HG03025 (cell line): ENCODE results near the gene YY1AP1.
"Not testable (repeated sequence)": the region's sequence is repeated elsewhere in the genome, so short reads cannot be mapped to it uniquely, and the experiment has no call there.

Experiments
- ATAC-seq: cut with Tn5 transposase; IDR thresholded peaks from one replicate; pipeline ENCODE4 v1.9.1; 2021; ENCODE audit warnings: mild to moderate bottlenecking, moderate library complexity; ENCODE audit not compliant: unreplicated experiment, low FRiP score

Gene YY1AP1

DNA sequence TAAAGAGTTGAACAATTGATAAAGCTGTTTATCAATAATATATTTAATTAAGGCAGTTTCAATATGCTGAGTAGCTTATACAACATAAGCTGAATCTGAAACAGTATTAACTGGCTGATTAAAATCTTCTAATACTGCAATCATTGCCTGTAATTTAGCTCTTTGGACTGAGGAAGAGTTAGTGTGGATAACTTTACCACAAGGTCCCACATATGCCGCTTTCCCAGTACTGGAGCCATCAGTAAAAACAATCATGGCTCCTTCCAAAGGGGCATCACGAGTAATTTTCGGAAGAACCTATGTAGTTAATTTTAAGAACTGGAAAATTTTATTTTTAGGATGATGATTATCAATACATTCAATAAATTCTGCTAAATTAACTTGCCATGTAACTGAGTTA is 7.0 kb upstream of the YY1AP1 start:
- no peak for ATAC-seq

DNA sequence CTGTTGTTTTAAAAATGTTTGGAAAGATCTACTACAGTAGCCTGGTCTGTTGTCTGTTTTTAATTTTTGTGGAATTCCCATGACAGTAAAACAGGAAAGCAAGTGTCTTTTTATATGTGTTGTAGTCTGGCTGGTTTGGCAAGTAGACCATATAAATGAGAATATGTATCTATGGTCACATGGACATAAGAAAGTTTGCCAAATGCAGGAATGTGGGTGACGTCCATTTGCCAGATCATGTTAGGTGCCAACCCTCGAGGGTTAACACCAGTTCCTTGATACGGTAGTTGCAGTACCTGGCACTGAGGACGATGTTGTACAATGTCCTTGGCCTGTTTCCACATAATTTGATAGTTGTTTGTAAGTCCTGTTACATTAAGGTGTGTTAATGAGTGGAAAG is 6.5 kb upstream of the YY1AP1 start:
- no peak for ATAC-seq

GRCh38 chr1:155694167-155694566 is 5.6 kb upstream of the YY1AP1 start:
- ATAC-seq = no peak

- no peak for ATAC-seq
These were observed 3.5 kb upstream of the YY1AP1 start for GRCh38 chr1:155691992-155692528.

GRCh38 chr1:155689081-155689607 is 570 bp upstream of the YY1AP1 start, which contains the start of gene DAP3:
DAP3 (plus strand) TSS chr1:155689091; CDS start chr1:155709780, 20,689 bp downstream.
- ATAC-seq = not testable (repeated sequence)

DNA sequence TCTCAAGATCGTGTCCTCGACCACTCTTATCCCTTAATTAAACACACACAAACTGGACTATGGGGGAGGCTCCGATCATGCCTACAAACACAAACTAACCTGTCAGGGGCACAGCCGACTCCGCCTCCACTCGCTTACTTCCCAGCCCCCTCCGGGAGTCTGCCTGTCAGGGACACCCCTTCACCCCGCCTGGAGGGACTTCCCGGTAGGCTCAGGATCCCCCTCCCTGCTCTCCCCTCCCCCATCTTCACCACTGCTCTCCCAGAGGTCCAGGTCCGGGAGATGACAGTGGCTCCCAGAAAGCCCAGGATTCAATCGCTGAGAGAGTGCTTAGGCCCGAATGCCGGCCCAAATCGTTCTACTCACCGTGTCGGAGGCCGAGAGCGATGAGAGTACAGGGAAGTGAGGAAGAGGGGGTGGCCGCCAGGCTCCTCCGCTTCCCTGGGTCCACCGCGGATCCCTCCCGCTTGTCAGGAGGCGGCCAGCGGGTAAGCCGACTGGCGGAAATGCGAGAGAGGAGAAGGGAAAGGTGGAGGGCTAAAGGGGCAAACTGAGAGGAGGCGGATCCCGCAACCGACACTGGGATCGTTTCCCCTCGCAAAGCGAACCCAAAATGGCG is 760 bp downstream of the YY1AP1 start:
- ATAC-seq = peak; percentile 12

DNA sequence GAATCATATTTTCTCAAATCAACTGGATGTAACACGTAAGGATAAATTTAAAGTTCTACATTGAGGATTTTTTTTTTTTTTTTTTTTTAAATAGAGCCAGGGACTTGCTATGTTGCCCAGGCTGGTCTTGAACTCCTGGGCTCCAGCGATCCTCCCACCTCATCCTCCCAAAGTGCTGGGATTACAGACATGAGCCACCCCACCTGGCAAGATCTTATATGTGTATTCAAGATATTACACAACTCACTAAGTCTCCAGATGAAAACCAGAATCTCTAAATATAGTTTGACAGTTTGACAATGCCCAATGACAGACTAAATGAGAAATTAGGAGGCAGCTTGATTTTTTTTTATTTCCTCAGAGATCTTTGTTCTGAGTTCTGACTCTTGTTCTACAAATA is 6.8 kb downstream of the YY1AP1 start:
- no peak for ATAC-seq

DNA sequence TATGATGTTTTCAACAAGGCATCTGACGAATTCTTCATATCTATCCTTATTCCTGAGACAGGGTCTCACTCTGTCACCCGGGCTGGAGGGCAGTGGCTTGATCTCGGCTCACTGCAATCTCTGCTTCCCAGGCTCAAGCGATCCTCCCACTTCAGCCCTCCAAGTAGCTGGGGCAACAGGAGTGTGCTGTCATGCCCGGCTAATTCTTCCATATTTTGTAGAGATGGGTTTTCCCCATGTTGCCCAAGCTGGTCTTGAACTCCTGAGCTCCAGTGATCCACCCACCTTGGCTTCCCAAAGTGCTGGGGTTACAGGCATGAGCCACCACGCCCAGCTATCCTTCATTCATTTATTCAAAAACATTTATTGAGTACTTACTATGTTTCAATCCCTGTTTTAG is 8.0 kb downstream of the YY1AP1 start:
- no peak for ATAC-seq

DNA sequence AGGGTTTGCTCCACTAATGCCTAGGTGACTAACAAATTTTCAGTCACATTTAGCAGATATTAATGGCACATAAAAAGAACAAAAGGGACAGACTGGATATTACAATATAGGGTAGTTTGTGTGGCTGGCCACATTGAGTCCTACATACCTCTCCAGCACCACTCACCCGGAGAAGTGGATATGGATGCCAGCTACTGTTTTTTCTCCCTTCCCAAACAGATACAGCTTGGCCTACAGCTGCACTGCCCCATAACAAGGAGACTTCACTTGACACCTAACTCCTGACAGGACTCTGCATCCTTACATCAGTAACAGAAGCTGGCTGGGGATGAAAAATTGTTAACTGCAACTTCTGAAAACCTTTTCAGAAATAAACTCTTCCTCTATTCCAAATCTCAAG is 9.6 kb downstream of the YY1AP1 start:
- ATAC-seq = not testable (repeated sequence)

GRCh38 chr1:155678027-155678426 is 10.5 kb downstream of the YY1AP1 start:
- ATAC-seq = no peak

DNA sequence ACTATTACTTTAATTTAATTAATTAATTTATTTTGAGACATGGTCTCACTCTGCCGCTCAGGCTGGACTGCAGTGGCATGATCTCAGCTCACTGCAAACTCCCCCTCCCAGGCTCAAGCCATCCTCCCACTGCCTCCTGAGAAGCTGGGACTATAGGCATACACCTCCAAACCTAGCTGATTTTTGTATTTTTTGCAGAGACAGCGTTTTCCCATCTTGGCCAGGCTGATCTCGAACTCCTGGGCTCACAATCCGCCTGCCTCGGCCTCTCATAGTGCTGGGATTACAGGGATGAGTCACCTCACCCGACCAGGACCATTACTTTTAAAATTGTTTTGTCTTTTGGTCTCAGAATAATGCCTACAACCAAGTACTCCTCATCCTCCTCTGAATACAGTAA is 15.6 kb downstream of the YY1AP1 start:
- no peak for ATAC-seq

DNA sequence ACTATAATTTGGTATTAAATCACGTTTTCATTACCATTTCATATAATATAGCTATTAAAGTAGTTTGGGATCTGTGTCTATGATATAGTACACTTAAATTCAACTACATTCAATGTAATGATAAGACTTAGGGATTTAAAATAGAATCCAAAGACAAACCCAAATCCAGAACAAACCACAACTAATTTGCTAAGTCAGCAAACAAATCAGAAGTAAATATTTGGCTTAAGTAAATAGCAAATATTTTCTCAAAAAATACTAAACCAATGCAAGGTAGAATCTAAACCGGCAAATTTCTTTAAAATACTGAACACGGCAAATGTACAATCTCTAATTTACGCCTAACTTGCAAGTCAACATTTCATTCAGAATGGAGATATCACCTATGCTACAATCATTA is 16.8 kb downstream of the YY1AP1 start:
- ATAC-seq = no peak

DNA sequence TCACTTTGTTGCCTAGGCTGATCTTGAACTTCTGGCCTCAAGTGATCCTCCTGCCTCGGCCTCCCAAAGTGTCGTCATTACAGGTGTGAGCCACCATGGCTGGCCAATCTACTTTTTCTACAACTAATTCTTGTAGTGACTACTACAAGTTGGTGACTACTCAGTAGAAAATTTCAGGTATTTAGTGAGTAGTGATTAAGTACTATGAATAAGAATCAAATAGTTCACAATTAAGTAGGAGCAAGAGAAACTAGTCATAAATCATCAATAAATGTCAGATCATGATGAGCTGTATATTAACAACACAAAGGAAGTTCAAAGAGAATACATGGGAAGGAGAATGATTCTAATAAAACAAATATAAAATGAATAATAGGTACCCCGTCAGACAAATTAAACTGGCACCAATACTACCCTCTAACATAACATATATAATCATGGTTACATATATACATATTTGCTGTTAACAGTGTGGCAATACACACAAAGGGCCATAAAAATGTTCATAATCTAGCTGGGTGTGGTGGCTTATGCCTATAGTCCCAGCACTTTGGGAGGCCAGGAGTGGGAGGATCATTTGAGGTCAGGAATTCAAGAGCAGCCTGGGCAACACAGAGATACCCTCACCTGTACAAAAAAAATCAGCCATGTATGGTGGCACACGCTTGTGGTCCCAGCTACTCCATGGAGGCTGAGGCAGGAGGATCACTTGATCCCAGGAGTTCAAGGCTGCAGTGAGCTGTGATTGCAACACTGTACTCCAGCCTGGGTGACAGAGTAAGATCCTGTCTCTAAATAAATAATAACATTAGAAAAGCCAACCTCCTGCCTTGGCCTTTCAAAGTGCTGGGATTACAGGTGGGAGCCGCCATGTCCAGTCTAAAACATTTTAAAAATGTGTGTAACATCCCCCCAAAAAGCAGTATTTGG is 19.1 kb downstream of the YY1AP1 start:
- no peak for ATAC-seq

- ATAC-seq = not testable (repeated sequence)
These were observed 27.3 kb downstream of the YY1AP1 start for GRCh38 chr1:155661239-155661638.

DNA sequence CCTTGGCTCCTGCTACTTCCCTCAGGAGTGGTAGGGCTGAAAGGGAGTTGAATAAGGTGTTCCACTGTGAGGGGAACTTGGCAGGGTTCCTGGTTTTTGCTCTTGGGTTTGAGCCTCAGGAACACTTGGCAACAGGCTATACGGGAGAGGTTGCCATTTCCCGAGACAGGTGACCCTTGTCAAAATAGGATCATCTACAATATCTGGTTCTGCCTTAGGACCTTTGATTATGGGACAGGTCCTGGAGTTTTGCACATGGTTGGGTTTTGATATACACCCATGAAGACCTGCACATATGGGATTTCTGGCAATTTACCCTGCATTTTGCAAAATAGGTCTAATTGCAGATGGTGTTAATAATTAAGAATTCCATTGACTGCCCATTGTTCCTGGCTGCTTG is 31.1 kb downstream of the YY1AP1 start:
- no peak for ATAC-seq

- ATAC-seq = no peak
These were observed 35.6 kb downstream of the YY1AP1 start for GRCh38 chr1:155652951-155653350.

GRCh38 chr1:155651861-155652661 is 36.5 kb downstream of the YY1AP1 start:
- no peak for ATAC-seq

GRCh38 chr1:155650231-155650757 is 38.3 kb downstream of the YY1AP1 start:
- no peak for ATAC-seq

- no peak for ATAC-seq
These were observed 38.9 kb downstream of the YY1AP1 start for GRCh38 chr1:155649676-155650075.
